8988T (cell line): Measurements from ENCODE around the gene LSS.
A peak's percentile ranks its signal among the peaks of the same experiment; 100 is the strongest.

Experiments used
- DNase-seq: peaks from one replicate; pipeline ENCODE4 v3.0.0; 2011

Gene LSS

DNA sequence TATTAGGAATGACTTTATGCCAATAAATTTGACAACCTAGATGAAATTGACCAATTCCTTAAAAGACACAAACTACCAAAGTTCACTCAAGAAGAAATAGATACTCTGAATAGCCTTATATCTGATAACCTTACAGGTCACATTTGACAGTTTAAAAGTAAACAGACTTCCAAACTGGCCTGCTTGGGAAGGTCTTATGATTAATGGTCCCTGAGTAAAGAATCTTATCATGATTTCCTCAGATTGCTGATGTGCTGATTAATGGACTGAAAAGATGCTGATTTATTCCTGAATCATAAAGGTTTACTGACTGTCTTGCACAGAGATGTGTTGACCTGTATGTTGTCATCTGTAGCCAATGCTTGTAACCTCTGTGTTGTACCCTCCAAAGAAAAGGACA lies 63.5 kb downstream of the LSS start:
- no peak for DNase-seq

DNA sequence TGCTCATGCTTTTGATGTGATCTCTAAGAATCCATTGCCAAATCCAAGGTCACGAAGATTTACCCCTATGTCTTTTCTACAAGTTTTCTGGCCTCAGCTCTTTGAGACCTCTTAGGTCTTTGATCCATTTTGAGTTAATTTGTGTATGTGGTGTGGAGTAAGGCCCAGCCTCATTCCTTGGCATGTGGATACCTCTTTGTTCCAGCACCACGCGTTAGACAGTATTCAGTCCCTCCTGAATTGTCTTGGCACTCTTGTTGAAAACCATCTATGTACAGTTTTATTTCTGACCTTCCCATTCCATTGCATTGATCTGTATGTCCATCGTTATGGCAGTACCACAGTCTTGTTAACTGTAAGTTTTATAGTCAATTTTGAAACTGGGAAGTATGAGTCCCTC lies 65.2 kb downstream of the LSS start:
- DNase-seq = no peak

DNA sequence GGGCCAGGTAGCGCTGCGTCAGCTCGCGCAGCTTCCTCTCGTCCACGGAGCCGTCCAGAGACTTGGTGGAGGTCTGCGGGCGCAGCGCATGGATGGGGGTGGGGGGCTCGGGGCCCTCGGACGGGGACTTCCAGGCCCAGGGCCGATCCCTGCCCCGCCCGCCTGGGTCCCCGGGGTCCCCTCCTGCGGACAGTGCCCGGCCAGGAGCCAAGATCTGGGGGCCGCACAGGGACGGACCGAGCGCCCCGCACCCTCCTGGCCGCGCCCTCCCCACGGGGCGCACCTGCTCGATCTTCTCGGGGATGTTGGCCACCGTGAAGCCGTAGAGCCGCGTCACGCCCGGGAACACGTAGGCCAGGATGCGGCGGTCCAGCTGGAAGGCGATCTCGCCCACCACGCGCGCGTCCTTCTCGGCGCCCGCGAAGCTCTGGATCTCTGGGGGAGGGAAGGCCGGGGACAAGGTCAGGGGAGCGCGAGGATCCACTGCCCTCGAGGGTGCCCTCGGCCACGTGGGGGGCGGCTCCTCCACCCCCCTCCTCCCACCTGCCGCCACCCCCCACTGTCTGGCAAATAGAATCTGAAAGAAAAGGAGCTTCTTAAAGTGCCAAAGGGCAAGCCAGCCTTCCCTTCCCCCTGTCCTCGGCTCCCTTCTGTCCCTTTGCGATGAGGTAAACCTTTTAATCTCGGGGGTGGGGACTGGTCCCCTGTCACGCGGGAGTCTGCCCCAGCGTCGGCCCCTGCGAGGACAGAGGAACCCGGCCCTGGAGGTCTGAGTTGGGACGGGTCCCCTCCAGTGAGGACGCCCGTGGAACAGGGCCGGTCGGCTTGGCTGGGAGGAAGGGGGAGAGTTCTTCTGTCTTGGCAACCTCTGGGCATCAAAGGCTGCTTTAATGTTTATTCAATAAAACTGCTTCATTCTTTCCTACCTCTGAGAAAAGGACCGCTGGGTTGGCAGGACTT lies 66.7 kb downstream of the LSS start:
- DNase-seq = no peak

DNA sequence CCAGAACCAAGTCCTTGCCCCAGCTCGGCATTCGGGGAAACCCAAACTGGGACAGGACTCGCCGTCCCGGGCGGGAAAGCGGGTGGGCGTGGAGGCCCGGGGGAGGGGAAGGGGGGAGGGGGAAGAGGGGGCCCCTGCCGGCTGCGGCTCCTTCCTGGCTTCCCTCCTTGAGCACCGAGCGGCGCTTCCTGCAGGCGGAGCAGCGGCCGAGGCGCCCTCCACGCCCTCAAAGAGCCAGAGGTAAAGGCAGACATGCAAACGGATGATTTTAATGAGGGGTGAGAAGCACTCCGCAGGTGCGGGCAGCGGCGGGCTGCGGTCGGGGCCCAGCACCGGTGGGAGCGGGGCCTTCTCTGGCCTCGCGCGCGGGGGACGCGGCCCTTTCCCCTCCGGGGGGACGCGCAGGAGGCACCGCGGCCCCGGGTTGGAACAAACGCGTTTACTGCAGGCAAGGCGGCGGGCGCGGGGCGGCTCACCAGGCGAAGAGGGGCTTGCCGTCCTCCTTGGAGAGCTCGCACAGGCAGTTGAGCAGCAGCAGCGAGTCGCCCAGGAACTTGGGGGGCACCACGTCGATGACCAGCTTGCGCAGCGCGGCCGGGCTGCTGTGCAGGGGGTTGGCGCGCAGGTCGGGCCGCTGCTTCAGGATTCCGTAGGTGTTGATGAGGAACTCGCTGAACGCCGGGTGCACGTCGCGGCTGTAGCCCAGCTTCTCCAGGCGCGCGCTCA lies 67.5 kb downstream of the LSS start:
- no peak for DNase-seq

DNA sequence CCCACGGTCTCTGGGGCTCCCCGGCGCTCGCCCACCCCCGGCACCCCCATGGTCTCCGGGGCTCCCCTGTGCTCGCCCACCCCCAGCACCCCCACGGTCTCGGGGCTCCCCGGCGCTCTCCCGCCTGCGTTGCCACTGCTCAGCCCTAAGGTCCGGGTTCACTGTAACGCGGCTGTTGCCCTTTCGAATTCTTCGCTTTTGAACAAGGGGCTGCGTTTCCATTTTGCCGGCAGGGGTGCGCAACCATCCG lies 68.0 kb downstream of the LSS start:
- DNase-seq = peak; percentile 3

DNA sequence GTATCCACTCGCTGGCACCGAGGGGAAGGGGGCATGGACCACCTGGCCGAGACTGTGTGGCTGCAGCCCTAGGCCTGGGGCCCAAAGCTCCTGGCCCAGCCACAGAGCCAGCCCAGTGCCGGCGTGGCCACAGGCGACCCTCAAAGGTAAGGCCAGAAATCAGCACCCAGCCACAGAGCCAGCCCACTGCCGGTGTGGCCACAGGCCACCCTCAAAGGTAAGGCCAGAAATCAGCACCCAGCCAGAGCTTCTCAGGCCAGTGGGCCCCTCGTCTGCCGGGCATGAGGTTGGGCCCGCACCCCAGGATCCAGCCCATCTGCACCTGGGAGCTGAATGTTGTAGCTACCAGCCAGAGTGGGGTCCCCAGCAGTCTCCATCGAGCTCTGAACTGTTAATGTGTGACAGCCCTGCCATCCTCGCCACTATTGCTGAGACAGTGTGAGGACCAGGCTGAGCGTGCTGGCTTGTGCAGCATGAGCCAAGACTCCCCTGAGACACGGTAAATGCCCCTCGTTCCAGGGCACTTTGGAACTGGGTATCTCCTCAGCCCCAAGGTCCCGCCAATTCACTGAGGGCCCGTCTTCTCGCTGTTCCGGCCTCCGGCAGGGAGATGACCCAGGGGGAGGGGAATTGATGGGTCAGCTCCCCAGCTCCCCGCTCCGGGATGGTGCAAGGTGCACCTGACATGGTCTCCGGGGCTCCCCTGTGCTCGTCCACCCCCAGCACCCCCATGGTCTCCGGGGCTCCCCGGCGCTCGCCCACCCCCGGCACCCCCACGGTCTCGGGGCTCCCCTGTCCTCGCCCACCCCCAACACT lies 68.5 kb downstream of the LSS start:
- peak; percentile 11 for DNase-seq

DNA sequence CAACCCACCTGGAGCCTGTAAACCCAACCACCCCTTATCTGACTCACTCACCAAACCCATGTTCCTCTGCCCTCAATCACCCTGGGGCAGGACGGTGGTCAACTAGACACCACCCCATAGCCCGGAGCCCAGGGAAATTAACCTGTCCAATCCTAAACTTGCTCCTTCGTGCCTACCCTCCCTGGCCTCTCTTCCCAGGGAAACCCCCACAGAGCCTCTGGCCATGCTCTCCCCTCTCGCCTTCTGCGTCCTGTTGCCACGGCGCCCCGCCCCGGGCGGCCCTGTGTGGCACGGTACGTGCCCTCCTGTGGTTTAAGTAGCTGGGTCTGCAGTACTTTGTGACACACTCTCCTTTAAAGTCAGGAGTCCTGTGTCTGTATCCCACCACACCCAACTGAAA lies 69.2 kb downstream of the LSS start:
- no peak for DNase-seq

DNA sequence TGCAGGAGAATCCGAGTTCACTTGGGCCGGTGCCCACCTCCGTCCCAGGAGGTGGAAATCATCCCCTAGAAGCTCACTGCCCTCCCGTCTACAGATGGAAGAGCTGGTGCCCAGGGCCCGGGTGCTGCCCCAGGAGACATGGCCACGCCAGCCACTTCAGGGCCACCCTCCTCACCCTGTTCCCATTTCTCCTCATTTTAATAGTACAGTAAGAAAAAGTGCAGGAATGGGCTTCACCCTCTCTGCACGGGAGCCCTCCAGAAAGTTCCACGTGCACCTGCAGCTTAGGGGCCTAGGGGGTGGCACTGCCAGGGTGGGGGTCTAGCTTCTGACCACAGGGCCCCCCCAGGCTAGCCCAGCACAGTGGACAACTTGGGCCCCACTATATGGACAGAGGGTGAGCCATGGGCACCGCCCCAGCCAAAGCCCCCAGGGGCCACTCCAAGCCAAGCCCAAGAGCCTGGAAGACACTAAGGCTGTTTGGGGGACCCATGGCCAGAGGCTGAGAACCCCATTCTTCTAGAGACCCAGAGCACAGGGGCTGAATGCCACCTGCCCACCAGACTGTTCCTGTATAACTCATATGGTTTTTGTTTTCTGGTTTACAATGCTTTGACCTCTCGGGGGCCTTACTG lies 69.8 kb downstream of the LSS start:
- DNase-seq = peak; percentile 0

DNA sequence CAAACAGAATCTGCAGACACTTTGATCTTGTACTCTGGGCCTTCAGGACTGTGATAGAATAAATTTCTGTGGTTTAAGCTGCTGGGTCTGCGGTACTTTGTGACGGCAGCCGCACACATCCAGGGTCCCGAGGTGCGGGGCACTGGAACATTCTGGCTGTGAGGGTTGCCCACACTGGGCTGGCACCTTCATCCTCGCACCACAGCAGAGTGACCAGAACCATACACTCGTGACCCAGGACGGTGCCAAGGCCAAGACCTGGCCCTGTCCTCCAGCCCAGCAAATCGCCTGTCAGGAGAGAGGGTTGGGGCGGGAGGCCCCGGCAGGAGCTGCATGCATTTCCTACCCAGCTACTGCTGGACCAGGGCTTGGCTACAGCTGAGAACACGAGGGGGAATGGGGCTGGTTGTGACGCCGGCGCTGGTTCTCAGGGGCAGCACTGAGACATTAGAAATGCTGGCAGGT lies 70.6 kb downstream of the LSS start:
- DNase-seq = peak; percentile 2

DNA sequence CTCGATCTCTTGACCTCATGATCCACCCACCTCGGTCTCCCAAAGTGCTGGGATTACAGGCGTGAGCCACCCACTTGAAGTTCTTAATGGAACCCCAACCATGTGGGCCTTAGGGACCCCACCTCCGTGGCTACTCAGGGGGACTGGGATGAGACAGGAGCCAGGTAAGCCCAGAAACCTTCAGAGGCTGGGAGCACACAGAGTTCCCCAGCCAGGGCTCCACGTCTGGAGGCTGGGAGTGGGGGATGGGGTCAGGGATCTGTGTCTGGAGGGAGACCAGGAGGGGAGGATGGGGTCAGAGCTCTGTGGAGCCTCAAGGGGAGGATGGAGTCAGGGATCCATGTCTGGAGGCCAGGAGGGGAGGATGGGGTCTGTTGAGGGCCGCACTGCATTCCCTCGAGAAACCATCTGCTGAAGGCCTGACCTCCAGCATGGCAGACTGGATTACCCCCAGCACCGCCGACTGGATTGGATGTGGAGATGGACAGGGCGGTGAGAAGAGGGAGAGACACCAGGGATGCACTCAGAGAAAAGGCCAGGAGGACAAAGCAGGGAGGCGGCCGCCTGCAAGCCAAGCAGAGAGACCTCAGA lies 71.1 kb downstream of the LSS start:
- no peak for DNase-seq

DNA sequence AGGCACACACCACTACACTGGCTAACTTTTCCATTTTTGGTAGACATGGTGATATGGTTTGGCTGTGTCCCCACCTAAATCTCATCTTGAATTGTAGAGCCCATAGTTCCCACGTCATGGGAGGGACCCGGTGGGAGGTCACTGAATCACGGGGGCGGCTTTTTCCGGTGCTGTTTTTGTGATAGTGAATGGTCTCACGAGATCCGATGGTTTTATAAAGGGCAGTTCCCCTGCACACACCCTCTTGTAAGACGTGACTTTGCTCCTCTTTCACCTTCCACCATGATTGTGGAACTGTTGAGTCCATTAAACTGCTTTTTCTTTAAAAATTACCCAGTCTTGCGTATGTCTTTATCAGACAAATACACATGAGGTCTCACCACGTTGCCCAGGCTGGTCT lies 71.9 kb downstream of the LSS start:
- no peak for DNase-seq

DNA sequence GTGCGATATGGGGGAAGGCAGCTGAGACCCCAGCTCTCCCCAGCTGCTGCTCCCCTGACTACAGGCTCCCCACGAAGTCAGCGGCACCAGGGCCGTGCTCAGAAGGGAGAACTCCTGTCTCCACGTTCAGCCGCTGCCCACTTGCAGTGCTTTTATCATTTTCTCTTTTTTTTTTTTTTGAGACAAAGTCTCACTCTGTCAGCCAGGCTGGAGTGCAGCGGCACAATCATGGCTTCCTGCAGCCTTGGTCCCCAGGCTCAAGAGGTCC lies 72.3 kb downstream of the LSS start:
- no peak for DNase-seq

DNA sequence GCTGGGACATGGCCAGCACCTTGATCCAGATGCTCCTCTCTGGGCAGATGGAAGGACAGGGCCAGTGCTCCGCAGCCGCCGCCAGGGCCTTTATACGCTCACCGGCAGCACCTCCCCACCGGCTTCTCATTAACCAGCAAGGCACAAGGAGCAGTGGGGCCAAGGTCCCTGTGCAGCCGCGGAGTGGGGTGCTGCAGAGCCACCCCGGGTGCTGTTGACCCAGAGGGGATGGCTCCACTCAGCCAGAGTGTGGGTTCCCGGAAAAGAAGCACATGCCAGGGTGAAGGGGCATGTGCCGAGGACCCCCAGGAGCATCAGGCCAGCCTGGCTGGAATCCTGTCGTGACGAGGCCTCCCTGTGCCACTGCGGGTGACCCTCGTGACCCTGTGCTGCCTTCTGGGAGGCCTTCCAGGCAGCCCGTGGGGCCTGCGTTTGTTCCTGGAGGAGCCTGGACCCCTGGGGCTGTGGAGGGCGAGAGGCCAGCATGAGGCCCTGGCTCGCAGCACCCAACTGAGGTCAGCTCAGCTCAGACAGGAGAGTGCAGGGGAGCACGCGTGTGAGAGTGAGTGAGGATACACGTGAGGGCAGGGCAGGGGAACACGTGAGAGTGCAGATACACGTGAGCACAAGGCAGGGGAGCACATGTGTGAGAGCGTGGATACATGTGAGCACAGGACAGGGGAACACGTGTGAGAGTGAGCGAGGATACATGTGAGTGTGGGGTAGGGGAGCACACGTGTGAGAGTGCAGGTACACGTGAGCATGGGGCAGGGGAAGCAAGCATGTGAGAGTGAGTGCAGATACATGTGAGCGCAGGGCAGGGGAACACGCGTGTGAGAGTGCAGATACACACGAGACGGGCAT lies 72.8 kb downstream of the LSS start, which contains the start of gene FTCD:
Gene FTCD, minus strand, starts transcription at position 66 of the 864 bp plus-strand sequence. Its CDS starts 56 bp downstream, at position 10.
- peak; percentile 7 for DNase-seq

DNA sequence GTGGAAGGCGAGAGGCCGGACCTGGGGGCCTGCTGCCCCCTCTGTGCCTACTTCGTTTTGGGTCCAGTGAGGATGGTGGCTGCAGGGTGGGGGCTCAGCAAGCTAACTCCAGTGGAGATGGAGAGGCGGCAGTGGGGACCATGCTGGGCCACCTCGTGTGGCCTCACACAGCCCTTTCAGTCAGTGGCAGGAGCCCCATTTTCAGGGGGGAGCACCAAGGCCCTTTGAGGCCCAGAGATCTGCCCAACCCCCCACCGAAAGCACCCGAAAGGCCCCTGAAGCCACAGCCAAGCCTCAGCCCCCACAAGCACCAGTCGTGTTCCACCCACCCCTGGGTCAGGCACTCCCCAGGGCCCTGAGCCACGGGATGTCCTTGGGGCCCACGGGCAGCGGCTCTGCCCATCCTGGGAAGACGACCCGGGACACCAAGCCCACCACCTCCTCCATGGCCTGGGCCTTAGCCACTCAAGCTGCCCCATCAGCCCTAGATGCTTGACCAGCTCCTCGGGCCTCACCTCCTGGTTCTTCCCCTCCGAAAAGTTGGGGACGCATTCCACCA lies 73.5 kb downstream of the LSS start:
- peak; percentile 2 for DNase-seq

DNA sequence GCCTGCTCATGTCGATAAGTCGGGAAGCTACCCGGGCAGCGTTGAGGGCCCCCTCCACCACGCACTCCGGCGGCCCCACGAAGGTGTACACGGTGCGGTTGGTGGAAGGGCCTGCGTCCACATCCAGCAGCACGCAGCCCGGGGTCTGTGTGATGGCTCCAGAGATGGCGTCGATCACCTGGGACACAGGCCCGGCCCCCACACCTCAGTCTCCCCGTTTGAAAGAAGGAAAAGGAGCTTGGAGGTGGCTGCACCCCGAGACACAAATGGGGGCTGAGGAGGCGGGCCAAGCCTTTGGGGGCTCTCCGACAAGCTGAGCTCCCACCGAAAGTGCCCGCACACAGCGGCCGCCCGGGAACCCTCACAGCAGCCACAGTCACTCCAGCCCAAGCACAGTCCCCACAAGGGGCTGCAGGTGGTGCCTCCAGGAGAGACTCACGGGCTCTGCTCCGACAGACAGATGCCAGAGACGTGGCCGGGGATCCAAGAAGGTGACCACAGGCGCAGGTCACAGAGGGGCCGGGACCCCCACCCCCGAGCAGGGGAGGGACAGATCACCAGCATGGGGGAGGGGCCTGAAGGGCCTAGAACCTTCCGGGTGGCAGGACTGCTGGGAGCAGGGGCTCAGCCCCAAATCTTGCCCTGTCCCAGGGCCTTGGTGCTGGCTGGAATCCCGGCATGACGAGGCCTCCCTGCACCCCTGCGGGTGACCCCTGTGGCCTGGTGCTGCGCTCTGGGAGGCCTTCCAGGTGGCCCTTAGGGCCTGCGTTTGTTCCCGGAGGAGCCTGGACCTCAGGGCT lies 74.2 kb downstream of the LSS start:
- DNase-seq = peak; percentile 5

DNA sequence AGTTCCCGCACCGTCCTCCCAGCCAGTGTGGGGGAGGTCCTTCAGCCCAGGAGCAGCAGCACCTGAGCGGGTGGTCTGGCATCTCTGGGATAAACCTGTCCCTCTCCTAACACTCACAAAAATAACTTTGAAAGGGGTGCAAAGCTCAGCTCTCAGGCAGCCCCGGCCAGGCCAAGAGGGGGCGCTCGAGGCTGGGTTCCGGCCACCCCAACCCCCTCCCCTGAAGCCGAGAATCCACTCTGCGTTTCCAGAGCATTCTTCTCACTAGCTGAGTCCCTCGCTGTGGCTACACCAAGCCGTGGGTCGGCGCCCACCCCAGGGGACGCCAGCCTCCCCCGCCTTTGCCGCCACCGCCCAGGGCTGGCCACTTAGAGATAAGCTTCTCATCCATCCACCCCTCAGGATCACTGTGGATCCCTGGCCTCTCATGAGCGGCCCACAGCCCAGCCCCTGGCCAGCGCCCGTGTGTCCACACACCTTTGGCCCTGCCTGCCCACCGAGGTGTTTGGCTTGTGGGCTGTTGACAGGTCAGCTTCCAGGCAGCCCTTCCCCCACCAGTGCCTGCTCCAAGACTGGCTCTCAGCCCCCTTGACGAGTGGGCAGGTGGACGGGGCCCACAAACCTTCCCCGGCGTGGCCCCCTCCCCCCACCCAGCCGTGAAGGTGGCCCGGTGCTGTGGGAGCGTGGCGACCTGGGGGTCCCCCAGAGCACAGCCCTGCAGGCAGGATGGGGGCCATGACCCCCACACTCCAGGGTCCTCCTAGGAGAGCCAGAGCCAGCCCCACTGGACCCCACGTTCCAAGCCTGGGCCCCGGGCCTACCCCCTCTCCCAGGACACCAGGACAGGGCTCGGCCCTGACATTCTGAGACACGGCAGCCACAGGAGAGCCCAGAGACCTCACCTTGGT lies 75.1 kb downstream of the LSS start:
- DNase-seq = peak; percentile 80

DNA sequence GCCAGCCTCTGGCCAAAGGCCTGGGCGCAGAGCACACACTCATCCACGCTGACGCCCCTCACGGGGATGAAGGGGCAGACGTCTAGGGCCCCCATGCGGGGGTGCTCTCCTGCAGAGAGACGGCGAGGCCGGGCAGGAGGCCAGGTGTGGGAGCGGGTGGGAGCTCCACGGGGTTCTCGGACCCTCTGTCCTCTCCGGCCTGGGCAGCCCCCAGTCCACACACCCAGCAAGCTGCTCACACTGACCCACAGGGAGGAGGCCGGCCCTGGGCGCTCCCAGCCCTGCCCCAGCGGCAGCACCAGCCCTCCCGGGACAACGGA lies 75.7 kb downstream of the LSS start:
- DNase-seq = no peak

DNA sequence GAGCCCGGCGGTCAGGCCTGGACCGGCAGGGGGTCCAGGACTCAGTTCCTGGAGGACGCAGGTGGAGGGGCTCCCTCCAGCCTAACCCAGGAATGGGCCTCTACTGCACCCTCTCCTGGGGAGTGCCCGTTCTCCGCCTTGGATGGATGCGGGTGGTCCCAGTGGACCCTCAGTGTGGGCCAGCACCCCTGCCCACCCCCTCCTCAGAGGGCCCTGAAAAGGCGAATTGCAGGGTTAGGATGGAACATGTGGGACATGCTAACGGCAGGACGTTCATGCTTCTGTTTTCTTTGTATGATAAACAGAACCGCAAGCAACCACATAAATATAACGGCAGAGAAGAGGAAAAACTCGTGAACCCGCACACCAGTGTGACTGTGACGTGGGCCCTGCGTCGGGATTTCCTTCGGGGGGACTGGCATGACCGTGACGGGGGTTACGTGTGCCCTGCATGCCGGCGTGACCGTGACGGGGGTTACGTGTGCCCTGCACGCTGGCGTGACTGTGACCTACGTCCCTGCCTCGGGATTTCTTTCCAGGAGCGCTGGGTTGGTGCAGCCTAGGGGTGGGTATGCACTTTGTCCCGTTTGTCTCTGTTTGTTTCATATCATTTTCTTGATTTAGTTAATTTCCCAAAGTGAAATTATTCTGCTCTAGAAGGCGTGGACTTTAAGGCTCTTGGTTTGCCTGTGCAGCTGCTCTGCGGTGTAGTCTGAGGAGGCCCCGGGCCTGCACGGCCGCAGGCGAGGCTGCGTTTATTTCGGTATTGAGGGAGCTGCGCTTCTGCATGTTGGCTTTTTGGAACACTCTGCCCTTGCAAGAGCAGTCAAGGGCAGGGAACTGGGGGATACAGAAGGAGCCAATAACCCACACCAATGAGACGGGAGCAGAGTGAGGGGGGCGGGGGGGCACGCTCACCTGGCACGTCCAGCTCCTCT lies 76.3 kb downstream of the LSS start:
- DNase-seq = peak; percentile 14
